Activated CD4-positive, alpha-beta T cell treated with anti-CD3 and anti-CD28 coated beads for 4 hours (primary cell): ENCODE results near the gene CCDC47.
A peak's percentile ranks its signal among the peaks of the same experiment; 100 is the strongest.
"Not testable (repeated sequence)": the region's sequence is repeated elsewhere in the genome, so short reads cannot be mapped to it uniquely, and the experiment has no call there.

ENCODE experiments used
- DNase-seq, 2 donors: peaks; one replicate each; pipeline ENCODE4 v3.0.0-alpha.2; 2020

CCDC47 gene

GRCh38 chr17:63773272-63774140, at the start of gene CCDC47:
TSS of gene CCDC47 (minus strand) at chr17:63773597. CDS start at chr17:63766175, 7,422 bp downstream.
- peak; percentile 97 to 98 for DNase-seq

- no peak for DNase-seq
Observed at GRCh38 chr17:63822537-63822936, 49.1 kb upstream of the CCDC47 start.

GRCh38 chr17:63821804-63822203, 48.4 kb upstream of the CCDC47 start:
- no peak for DNase-seq

GRCh38 chr17:63820963-63821561, 47.7 kb upstream of the CCDC47 start:
- no peak for DNase-seq

GRCh38 chr17:63819585-63820537, 46.5 kb upstream of the CCDC47 start:
- no peak for DNase-seq

- DNase-seq, result no peak
Observed at GRCh38 chr17:63819131-63819530, 45.7 kb upstream of the CCDC47 start.

GRCh38 chr17:63817736-63818385, 44.5 kb upstream of the CCDC47 start:
- no peak for DNase-seq

- no peak for DNase-seq
Observed at GRCh38 chr17:63816669-63817068, 43.3 kb upstream of the CCDC47 start.

GRCh38 chr17:63816123-63816522, 42.7 kb upstream of the CCDC47 start:
- no peak for DNase-seq

GRCh38 chr17:63809970-63810369, 36.6 kb upstream of the CCDC47 start:
- DNase-seq, result no peak

GRCh38 chr17:63805591-63805990, 32.2 kb upstream of the CCDC47 start:
- no peak for DNase-seq

- no peak for DNase-seq
Observed at GRCh38 chr17:63804328-63804727, 30.9 kb upstream of the CCDC47 start.

- DNase-seq, result no peak
Observed at GRCh38 chr17:63800783-63801182, 27.4 kb upstream of the CCDC47 start.

- no peak for DNase-seq
Observed at GRCh38 chr17:63798572-63799106, 25.2 kb upstream of the CCDC47 start.

GRCh38 chr17:63796375-63796774, 23.0 kb upstream of the CCDC47 start:
- DNase-seq, result not testable (repeated sequence)

GRCh38 chr17:63792055-63792729, 18.8 kb upstream of the CCDC47 start:
- no peak for DNase-seq

GRCh38 chr17:63790057-63790456, 16.7 kb upstream of the CCDC47 start:
- DNase-seq, result no peak

- no peak for DNase-seq
Observed at GRCh38 chr17:63786971-63787711, 13.7 kb upstream of the CCDC47 start.

GRCh38 chr17:63786117-63786516, 12.7 kb upstream of the CCDC47 start:
- DNase-seq, result no peak

GRCh38 chr17:63785556-63785955, 12.2 kb upstream of the CCDC47 start:
- DNase-seq, result no peak

- DNase-seq, result no peak
Observed at GRCh38 chr17:63783522-63783921, 10.1 kb upstream of the CCDC47 start.
